GDM1 (cell line): ENCODE data around the gene RTN4.
A peak's percentile ranks its signal among the peaks of the same experiment; 100 is the strongest.

ENCODE experiments used
- DNase-seq: peaks from one replicate; lab custom pipeline; 2025; lab: John Stamatoyannopoulos, UW

RTN4 gene

GRCh38 chr2:55038428-55038827, 11.8 kb downstream of the RTN4 start:
- no peak for DNase-seq

GRCh38 chr2:55035716-55036115, 14.5 kb downstream of the RTN4 start:
- no peak for DNase-seq

- no peak for DNase-seq
Observed at GRCh38 chr2:55033921-55034320, 16.3 kb downstream of the RTN4 start.

- peak; percentile 48 for DNase-seq
Observed at GRCh38 chr2:55033076-55033742, 17.0 kb downstream of the RTN4 start.

- DNase-seq, result no peak
Observed at GRCh38 chr2:55031505-55031904, 18.7 kb downstream of the RTN4 start.

- no peak for DNase-seq
Observed at GRCh38 chr2:55030766-55031165, 19.5 kb downstream of the RTN4 start.

- no peak for DNase-seq
Observed at GRCh38 chr2:55029098-55029497, 21.2 kb downstream of the RTN4 start.

GRCh38 chr2:55027226-55027625, 23.0 kb downstream of the RTN4 start:
- DNase-seq, result no peak

- no peak for DNase-seq
Observed at GRCh38 chr2:55026202-55026601, 24.0 kb downstream of the RTN4 start.

- no peak for DNase-seq
Observed at GRCh38 chr2:55025627-55026026, 24.6 kb downstream of the RTN4 start.

- DNase-seq, result no peak
Observed at GRCh38 chr2:55025082-55025481, 25.2 kb downstream of the RTN4 start.

GRCh38 chr2:55022476-55022875, 27.8 kb downstream of the RTN4 start:
- DNase-seq, result no peak

- peak; percentile 8 for DNase-seq
Observed at GRCh38 chr2:55019526-55020258, 30.6 kb downstream of the RTN4 start.

- no peak for DNase-seq
Observed at GRCh38 chr2:55018619-55019018, 31.6 kb downstream of the RTN4 start.

GRCh38 chr2:55017880-55018279, 32.4 kb downstream of the RTN4 start:
- no peak for DNase-seq

- no peak for DNase-seq
Observed at GRCh38 chr2:55017428-55017827, 32.8 kb downstream of the RTN4 start.

- peak; percentile 39 for DNase-seq
Observed at GRCh38 chr2:55014962-55015939, 35.0 kb downstream of the RTN4 start.

GRCh38 chr2:55013936-55014335, 36.3 kb downstream of the RTN4 start:
- no peak for DNase-seq

- DNase-seq, result no peak
Observed at GRCh38 chr2:55012672-55013484, 37.4 kb downstream of the RTN4 start.

GRCh38 chr2:55011831-55012671, 38.2 kb downstream of the RTN4 start:
- no peak for DNase-seq

GRCh38 chr2:55010915-55011314, 39.3 kb downstream of the RTN4 start:
- no peak for DNase-seq
